ENCODE data around the gene AVPR1B.
"Not testable (repeated sequence)": the region's sequence is repeated elsewhere in the genome, so short reads cannot be mapped to it uniquely, and the experiment has no call there.

AVPR1B gene

DNA sequence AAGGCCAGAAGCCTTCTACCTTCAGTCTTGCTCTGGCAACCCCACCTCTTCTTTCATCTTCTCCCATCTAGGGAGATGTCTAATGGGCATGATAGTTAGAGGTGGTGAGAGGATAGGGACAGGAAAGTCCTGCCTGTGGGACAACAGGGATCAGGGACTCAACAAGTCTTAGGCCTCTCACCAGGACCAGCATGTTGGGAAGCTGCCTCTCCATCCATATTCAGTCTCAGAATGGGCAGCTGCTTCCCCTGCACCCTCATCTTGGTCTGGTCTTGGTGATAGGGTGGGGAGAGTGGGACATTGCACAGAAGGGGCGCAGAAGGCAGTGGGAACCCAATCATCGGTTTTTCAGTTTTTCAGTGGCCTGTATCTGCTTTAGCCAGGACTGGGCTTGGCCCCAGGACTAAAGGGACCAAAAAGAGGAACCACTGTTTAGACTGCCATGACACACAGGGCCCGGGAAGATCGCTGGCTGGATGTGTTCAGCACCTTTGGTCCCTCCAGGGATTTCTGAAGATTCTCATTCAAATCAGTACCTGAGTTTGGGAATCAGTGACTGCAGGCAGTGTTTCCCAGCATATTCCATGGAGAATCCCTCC is 51.5 kb downstream of the AVPR1B start:
- WGBS (ENCODE audit: extremely low coverage, insufficient coverage, low lambda C conversion rate) = no CpG with 5 or more reads among the region's 4 CpGs
- H2BK15ac ChIP-seq (replicated peaks; ENCODE audit: low read depth) = no peak overlapping the region
- H3K27ac ChIP-seq (ENCODE audit: low read depth, low read length) = no peak overlapping the region

GRCh38 chr1:206064501-206064900 is 52.7 kb downstream of the AVPR1B start:
- not testable (repeated sequence) for H3K18ac ChIP-seq (ENCODE audit: low read length)
- no CpG with 5 or more reads among the region's 25 CpGs for WGBS (ENCODE audit: extremely low coverage, insufficient coverage, low lambda C conversion rate)

More for the DNA sequence above, 51.5 kb downstream of the AVPR1B start:
- Histone ChIP-seq H4K8ac (ENCODE audit: low read depth, low read length) (no peak overlapping the region), H2AK5ac (ENCODE audit: low read length) (no peak overlapping the region), H3K9ac (ENCODE audit: low read length) (no peak overlapping the region), H3K27me3 (ENCODE audit: insufficient read depth, low read length, poor library complexity) (no peaks in the 10 kb centered on the region), H2BK5ac (ENCODE audit: low read length) (no peak overlapping the region), H3K23ac (ENCODE audit: low read length) (no peak overlapping the region), H3K56ac (ENCODE audit: low read length) (no peak overlapping the region), H3K18ac (ENCODE audit: low read length) (no peak overlapping the region), H3K4me2 (ENCODE audit: low read length) (no peak overlapping the region), H3K79me1 (ENCODE audit: low read length) (no peaks in the 10 kb centered on the region), H3K4ac (ENCODE audit: low read depth, low read length) (no peak overlapping the region), H3K36me3 (ENCODE audit: control insufficient read depth, insufficient read depth, low read length) (no peaks in the 10 kb centered on the region), H4K5ac (ENCODE audit: low read length) (no peak overlapping the region), H2BK120ac (ENCODE audit: low read depth, low read length) (no peak overlapping the region), H3K79me2 (ENCODE audit: control insufficient read depth, insufficient read depth, low read length) (no peaks in the 10 kb centered on the region), H3K4me3 (ENCODE audit: low read length) (no peak overlapping the region), H3K4me1 (ENCODE audit: control insufficient read depth, low read depth, low read length) (no peaks in the 10 kb centered on the region)
- DNase-seq = no peak

DNA sequence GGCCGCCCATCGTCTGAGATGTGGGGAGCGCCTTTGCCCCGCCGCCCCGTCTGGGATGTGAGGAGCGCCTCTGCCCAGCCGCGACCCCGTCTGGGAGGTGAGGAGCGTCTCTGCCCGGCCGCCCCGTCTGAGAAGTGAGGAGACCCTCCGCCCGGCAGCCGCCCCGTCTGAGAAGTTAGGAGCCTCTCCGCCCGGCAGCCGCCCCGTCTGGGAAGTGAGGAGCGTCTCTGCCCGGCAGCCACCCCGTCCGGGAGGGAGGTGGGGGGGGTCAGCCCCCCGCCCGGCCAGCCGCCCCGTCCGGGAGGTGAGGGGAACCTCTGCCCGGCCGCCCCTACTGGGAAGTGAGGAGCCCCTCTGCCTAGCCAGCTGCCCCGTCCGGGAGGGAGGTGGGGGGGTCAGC is 53.2 kb downstream of the AVPR1B start:
- not testable (repeated sequence) for H3K79me2 ChIP-seq (ENCODE audit: control insufficient read depth, insufficient read depth, low read length); H4K8ac ChIP-seq (ENCODE audit: low read depth, low read length)

More at GRCh38 chr1:206064501-206064900, 52.7 kb downstream of the AVPR1B start:
- H2BK5ac ChIP-seq (ENCODE audit: low read length); H3K79me2 ChIP-seq (ENCODE audit: control insufficient read depth, insufficient read depth, low read length); H3K27me3 ChIP-seq (ENCODE audit: insufficient read depth, low read length, poor library complexity); H3K9ac ChIP-seq (ENCODE audit: low read length); H4K8ac ChIP-seq (ENCODE audit: low read depth, low read length); H2AK5ac ChIP-seq (ENCODE audit: low read length); DNase-seq; H3K4me1 ChIP-seq (ENCODE audit: control insufficient read depth, low read depth, low read length); H3K36me3 ChIP-seq (ENCODE audit: control insufficient read depth, insufficient read depth, low read length); H3K23ac ChIP-seq (ENCODE audit: low read length); H3K4me2 ChIP-seq (ENCODE audit: low read length); H2BK120ac ChIP-seq (ENCODE audit: low read depth, low read length); H3K4me3 ChIP-seq (ENCODE audit: low read length); H2BK15ac ChIP-seq (replicated peaks; ENCODE audit: low read depth); H4K5ac ChIP-seq (ENCODE audit: low read length); H3K56ac ChIP-seq (ENCODE audit: low read length); H3K4ac ChIP-seq (ENCODE audit: low read depth, low read length); H3K27ac ChIP-seq (ENCODE audit: low read depth, low read length); H3K79me1 ChIP-seq (ENCODE audit: low read length): not testable (repeated sequence)

GRCh38 chr1:206062464-206062863 is 54.7 kb downstream of the AVPR1B start:
- no peak for DNase-seq
- Histone ChIP-seq H3K56ac (ENCODE audit: low read length) (no peak overlapping the region), H3K9ac (ENCODE audit: low read length) (no peak overlapping the region), H4K5ac (ENCODE audit: low read length) (no peak overlapping the region), H3K27ac (ENCODE audit: low read depth, low read length) (no peak overlapping the region), H3K18ac (ENCODE audit: low read length) (no peak overlapping the region), H3K4ac (ENCODE audit: low read depth, low read length) (no peak overlapping the region), H3K79me1 (ENCODE audit: low read length) (no peaks in the 10 kb centered on the region), H2AK5ac (ENCODE audit: low read length) (no peak overlapping the region), H3K36me3 (ENCODE audit: control insufficient read depth, insufficient read depth, low read length) (no peaks in the 10 kb centered on the region), H2BK5ac (ENCODE audit: low read length) (no peak overlapping the region), H4K8ac (ENCODE audit: low read depth, low read length) (no peak overlapping the region), H2BK15ac (replicated peaks; ENCODE audit: low read depth) (no peak overlapping the region), H2BK120ac (ENCODE audit: low read depth, low read length) (no peak overlapping the region), H3K4me3 (ENCODE audit: low read length) (no peak overlapping the region), H3K27me3 (ENCODE audit: insufficient read depth, low read length, poor library complexity) (no peaks in the 10 kb centered on the region), H3K79me2 (ENCODE audit: control insufficient read depth, insufficient read depth, low read length) (no peaks in the 10 kb centered on the region), H3K4me1 (ENCODE audit: control insufficient read depth, low read depth, low read length) (no peaks in the 10 kb centered on the region), H3K23ac (ENCODE audit: low read length) (no peak overlapping the region), H3K4me2 (ENCODE audit: low read length) (no peak overlapping the region)
- WGBS (ENCODE audit: extremely low coverage, insufficient coverage, low lambda C conversion rate) = no CpG with 5 or more reads among the region's 6 CpGs

More for the DNA sequence above, 53.2 kb downstream of the AVPR1B start:
- not testable (repeated sequence) for H3K23ac ChIP-seq (ENCODE audit: low read length); H3K27me3 ChIP-seq (ENCODE audit: insufficient read depth, low read length, poor library complexity); DNase-seq; H3K18ac ChIP-seq (ENCODE audit: low read length); H3K4me3 ChIP-seq (ENCODE audit: low read length); H2AK5ac ChIP-seq (ENCODE audit: low read length); H3K79me1 ChIP-seq (ENCODE audit: low read length); H3K27ac ChIP-seq (ENCODE audit: low read depth, low read length); H2BK120ac ChIP-seq (ENCODE audit: low read depth, low read length); H3K56ac ChIP-seq (ENCODE audit: low read length); H4K5ac ChIP-seq (ENCODE audit: low read length); H2BK15ac ChIP-seq (replicated peaks; ENCODE audit: low read depth); H3K4ac ChIP-seq (ENCODE audit: low read depth, low read length); H3K4me1 ChIP-seq (ENCODE audit: control insufficient read depth, low read depth, low read length); H2BK5ac ChIP-seq (ENCODE audit: low read length); H3K36me3 ChIP-seq (ENCODE audit: control insufficient read depth, insufficient read depth, low read length); H3K9ac ChIP-seq (ENCODE audit: low read length); H3K4me2 ChIP-seq (ENCODE audit: low read length)
- no CpG with 5 or more reads among the region's 35 CpGs for WGBS (ENCODE audit: extremely low coverage, insufficient coverage, low lambda C conversion rate)

- no CpG with 5 or more reads among the region's 3 CpGs for WGBS (ENCODE audit: extremely low coverage, insufficient coverage, low lambda C conversion rate)
- H2BK15ac ChIP-seq (replicated peaks; ENCODE audit: low read depth) = no peak overlapping the region
- no peak overlapping the region for H3K23ac ChIP-seq (ENCODE audit: low read length)
- no peak overlapping the region for H3K4me2 ChIP-seq (ENCODE audit: low read length)
- H3K79me1 ChIP-seq (ENCODE audit: low read length) = no peaks in the 10 kb centered on the region
- H2AK5ac ChIP-seq (ENCODE audit: low read length) = no peak overlapping the region
- DNase-seq = no peak
- H3K4ac ChIP-seq (ENCODE audit: low read depth, low read length) = no peak overlapping the region
- H3K79me2 ChIP-seq (ENCODE audit: control insufficient read depth, insufficient read depth, low read length) = no peaks in the 10 kb centered on the region
- H3K4me3 ChIP-seq (ENCODE audit: low read length) = no peak overlapping the region
- no peak overlapping the region for H3K27ac ChIP-seq (ENCODE audit: low read depth, low read length)
- H3K18ac ChIP-seq (ENCODE audit: low read length) = no peak overlapping the region
- H3K36me3 ChIP-seq (ENCODE audit: control insufficient read depth, insufficient read depth, low read length) = no peaks in the 10 kb centered on the region
- H3K4me1 ChIP-seq (ENCODE audit: control insufficient read depth, low read depth, low read length) = no peaks in the 10 kb centered on the region
- H4K8ac ChIP-seq (ENCODE audit: low read depth, low read length) = no peak overlapping the region
- H2BK120ac ChIP-seq (ENCODE audit: low read depth, low read length) = no peak overlapping the region
- no peak overlapping the region for H4K5ac ChIP-seq (ENCODE audit: low read length)
- no peak overlapping the region for H2BK5ac ChIP-seq (ENCODE audit: low read length)
- H3K56ac ChIP-seq (ENCODE audit: low read length) = no peak overlapping the region
- no peak overlapping the region for H3K9ac ChIP-seq (ENCODE audit: low read length)
- no peaks in the 10 kb centered on the region for H3K27me3 ChIP-seq (ENCODE audit: insufficient read depth, low read length, poor library complexity)
These were observed 56.3 kb downstream of the AVPR1B start for GRCh38 chr1:206060844-206061243.
